KMS-11 (cell line): ENCODE measurements around the gene ARHGAP42.

Source experiments
- H2AFZ ChIP-seq: fragments of 200-600 bp; sonication (generic); 2 replicates; pipeline ENCODE4 v1.6.1; 2016; ENCODE audit warnings: antibody characterized with exemption, mixed run types, low read depth
- H3K27ac ChIP-seq: fragments of 200-600 bp; sonication (generic); 2 replicates; pipeline ENCODE4 v1.6.1; 2016; ENCODE audit warnings: mild to moderate bottlenecking, mixed run types
- H3K27me3 ChIP-seq: fragments of 200-600 bp; sonication (generic); 2 replicates; pipeline ENCODE4 v1.6.1; 2017; ENCODE audit warnings: mild to moderate bottlenecking, low read depth, mixed run types, moderate library complexity; ENCODE audit not compliant: insufficient read depth
- H3K36me3 ChIP-seq: fragments of 200-600 bp; sonication (generic); 2 replicates; pipeline ENCODE4 v1.6.1; 2017; ENCODE audit warnings: mild to moderate bottlenecking, mixed run types; ENCODE audit not compliant: insufficient read depth
- H3K4me1 ChIP-seq: fragments of 200-600 bp; sonication (generic); 2 replicates; pipeline ENCODE4 v1.6.1; 2016; ENCODE audit warnings: mild to moderate bottlenecking, low read depth, mixed run types; ENCODE audit not compliant: poor library complexity, severe bottlenecking
- H3K4me2 ChIP-seq: fragments of 200-600 bp; sonication (generic); 2 replicates; pipeline ENCODE4 v1.7.0; 2016; ENCODE audit warnings: mild to moderate bottlenecking, mixed run types
- H3K4me3 ChIP-seq: fragments of 200-600 bp; sonication (generic); IDR thresholded peaks from 2 replicates; pipeline ENCODE4 v1.6.1; 2017; ENCODE audit warnings: low read depth, low read length, mixed read lengths; ENCODE audit not compliant: insufficient read depth
- H3K79me2 ChIP-seq: fragments of 200-600 bp; sonication (generic); 2 replicates; pipeline ENCODE4 v1.6.1; 2016; ENCODE audit warnings: low read depth, mixed run types; ENCODE audit not compliant: insufficient read depth
- H3K9ac ChIP-seq: fragments of 200-600 bp; sonication (generic); 2 replicates; pipeline ENCODE4 v1.6.1; 2016; ENCODE audit warnings: mild to moderate bottlenecking, mixed run types
- H4K20me1 ChIP-seq: fragments of 200-600 bp; sonication (generic); 2 replicates; pipeline ENCODE4 v1.6.1; 2016; ENCODE audit warnings: mild to moderate bottlenecking, mixed run types; ENCODE audit not compliant: insufficient read depth
- TF ChIP-seq, protein P1 (sequence below): fragments of 200-600 bp; sonication (generic); conservative IDR thresholded peaks from 2 replicates; pipeline ENCODE4 v1.6.1; 2017; ENCODE audit warnings: low read depth, mild to moderate bottlenecking, antibody characterized with exemption, low read length, moderate library complexity, mixed read lengths

Gene ARHGAP42

DNA sequence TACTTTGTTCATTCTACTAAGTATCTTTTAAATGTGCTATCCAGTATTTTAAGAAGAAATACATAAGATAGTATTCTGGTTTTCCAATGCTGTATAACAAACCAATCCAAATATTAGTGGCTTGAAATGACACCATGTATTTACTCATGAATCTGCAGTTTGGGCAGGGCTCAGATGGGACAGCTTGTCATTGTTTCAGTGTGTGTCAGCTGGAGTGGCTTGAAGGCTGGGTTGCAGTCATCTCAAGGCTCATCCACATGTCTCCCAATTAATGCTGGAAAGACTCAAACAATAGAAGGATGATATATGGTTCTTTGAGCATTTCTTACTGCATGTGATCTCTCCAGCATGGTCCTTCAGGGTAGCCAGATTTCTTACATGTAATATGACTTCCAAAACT, 146.2 kb downstream of the ARHGAP42 start:
- H4K20me1 ChIP-seq: no peaks in the 10 kb centered on the region
- H3K4me1 ChIP-seq: no peaks in the 10 kb centered on the region
- no peak overlapping the region for H3K27ac ChIP-seq
- no peak overlapping the region for H3K4me2 ChIP-seq
- no peaks in the 10 kb centered on the region for H3K79me2 ChIP-seq
- no peaks in the 10 kb centered on the region for H3K27me3 ChIP-seq
- no peaks in the 10 kb centered on the region for H3K36me3 ChIP-seq
- no peak overlapping the region for H3K9ac ChIP-seq
- H3K4me3 ChIP-seq: no peak overlapping the region
- TF ChIP-seq, protein P1, sequence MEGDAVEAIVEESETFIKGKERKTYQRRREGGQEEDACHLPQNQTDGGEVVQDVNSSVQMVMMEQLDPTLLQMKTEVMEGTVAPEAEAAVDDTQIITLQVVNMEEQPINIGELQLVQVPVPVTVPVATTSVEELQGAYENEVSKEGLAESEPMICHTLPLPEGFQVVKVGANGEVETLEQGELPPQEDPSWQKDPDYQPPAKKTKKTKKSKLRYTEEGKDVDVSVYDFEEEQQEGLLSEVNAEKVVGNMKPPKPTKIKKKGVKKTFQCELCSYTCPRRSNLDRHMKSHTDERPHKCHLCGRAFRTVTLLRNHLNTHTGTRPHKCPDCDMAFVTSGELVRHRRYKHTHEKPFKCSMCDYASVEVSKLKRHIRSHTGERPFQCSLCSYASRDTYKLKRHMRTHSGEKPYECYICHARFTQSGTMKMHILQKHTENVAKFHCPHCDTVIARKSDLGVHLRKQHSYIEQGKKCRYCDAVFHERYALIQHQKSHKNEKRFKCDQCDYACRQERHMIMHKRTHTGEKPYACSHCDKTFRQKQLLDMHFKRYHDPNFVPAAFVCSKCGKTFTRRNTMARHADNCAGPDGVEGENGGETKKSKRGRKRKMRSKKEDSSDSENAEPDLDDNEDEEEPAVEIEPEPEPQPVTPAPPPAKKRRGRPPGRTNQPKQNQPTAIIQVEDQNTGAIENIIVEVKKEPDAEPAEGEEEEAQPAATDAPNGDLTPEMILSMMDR: no peak
- no peak overlapping the region for H2AFZ ChIP-seq

DNA sequence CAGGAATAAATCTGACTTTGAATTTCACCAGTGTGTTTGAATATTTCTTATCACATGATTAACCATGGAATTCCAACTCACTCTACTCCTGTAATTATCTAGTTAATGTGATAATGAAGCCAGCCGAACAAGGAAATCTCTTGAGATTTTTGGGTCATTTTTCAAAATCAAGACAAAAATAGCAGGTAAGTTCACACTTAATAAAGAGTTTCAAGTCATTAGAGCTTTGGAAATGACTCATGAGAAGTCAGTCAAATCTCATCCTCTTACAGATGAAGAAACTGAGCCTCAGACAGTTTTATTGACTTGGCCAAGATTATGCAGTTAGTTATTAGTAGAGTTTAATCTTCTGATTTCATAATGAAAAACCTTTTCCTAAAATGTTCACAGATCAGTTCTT, 148.8 kb downstream of the ARHGAP42 start:
- Histone ChIP-seq H3K79me2 (no peaks in the 10 kb centered on the region), H3K36me3 (no peaks in the 10 kb centered on the region), H3K4me2 (no peak overlapping the region), H3K27me3 (no peaks in the 10 kb centered on the region), H2AFZ (no peak overlapping the region), H3K9ac (no peak overlapping the region), H3K27ac (no peak overlapping the region), H4K20me1 (no peaks in the 10 kb centered on the region), H3K4me1 (no peaks in the 10 kb centered on the region), H3K4me3 (no peak overlapping the region)
- TF ChIP-seq, protein P1: no peak

DNA sequence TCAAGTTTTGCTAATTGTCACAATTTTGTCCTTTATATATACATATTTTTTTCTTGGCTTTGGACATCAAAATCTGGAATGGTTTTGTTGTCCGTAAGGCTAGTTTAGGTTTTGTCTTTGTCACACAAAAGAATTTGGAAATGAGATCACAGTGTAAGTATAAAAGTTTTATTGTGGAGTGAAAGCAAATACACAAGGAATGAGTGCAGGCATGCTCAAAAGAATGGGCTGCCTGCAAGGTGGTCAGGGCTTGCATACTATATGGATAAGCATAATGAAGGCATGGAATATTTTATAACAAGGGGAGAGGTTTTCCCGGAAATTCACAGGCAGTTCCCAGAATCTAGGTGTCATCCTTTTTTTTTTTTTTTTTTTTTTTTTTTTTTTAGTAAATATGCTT, 150.2 kb downstream of the ARHGAP42 start:
- no peaks in the 10 kb centered on the region for H4K20me1 ChIP-seq
- H3K9ac ChIP-seq: no peak overlapping the region
- H3K79me2 ChIP-seq: no peaks in the 10 kb centered on the region
- no peaks in the 10 kb centered on the region for H3K4me1 ChIP-seq
- no peaks in the 10 kb centered on the region for H3K36me3 ChIP-seq
- H3K27me3 ChIP-seq: no peaks in the 10 kb centered on the region
- no peak overlapping the region for H3K27ac ChIP-seq
- no peak overlapping the region for H2AFZ ChIP-seq
- H3K4me3 ChIP-seq: no peak overlapping the region
- TF ChIP-seq, protein P1: no peak
- no peak overlapping the region for H3K4me2 ChIP-seq

DNA sequence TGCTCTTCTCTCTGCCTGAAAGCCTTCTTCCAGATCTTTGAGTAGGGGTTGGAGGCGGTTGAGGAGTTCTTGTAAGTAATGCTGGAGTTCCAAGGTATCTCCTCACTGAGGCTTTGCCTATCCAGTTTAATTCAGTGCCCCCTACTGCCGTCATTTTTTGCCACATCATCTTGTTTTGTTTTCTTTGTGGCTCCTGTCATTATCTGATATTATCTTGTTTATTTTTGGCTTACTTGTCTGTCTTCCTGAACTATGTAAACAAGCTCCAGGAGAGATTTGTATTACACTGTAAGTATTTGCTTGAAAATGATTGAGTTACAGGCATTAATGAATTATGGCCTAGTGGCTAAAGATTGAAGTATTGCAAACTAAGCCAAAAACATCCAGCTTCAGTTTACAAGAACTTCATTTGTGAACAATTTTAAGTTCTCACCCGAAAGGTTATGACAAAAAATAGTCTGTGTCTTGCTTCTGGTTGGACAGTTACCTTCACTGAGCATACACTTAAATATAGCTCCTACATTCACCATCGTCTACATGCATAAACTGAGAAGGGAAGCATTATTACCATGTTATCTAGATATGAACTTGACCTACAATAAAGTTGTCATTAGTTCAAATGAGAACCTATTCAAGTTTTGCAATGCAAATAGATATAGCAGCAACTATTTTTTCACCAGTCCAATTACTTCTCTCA, 154.8 kb downstream of the ARHGAP42 start:
- H3K4me2 ChIP-seq: no peak overlapping the region
- H2AFZ ChIP-seq: no peak overlapping the region
- no peaks in the 10 kb centered on the region for H3K27me3 ChIP-seq
- TF ChIP-seq, protein P1: no peak
- H3K36me3 ChIP-seq: no peaks in the 10 kb centered on the region
- no peaks in the 10 kb centered on the region for H3K4me1 ChIP-seq
- H4K20me1 ChIP-seq: no peaks in the 10 kb centered on the region
- H3K4me3 ChIP-seq: no peak overlapping the region
- no peaks in the 10 kb centered on the region for H3K79me2 ChIP-seq
- H3K27ac ChIP-seq: no peak overlapping the region
- no peak overlapping the region for H3K9ac ChIP-seq
